CD8-positive, alpha-beta memory T cell (primary cell): ENCODE data around the gene ACTR3C. TPM values are rescaled to one million over a fixed set of nuclear protein-coding genes. Genes with fewer than 3 reads are reported as not detected.
A peak's percentile ranks its signal among the peaks of the same experiment; 100 is the strongest.
"Not testable (repeated sequence)": the region's sequence is repeated elsewhere in the genome, so short reads cannot be mapped to it uniquely, and the experiment has no call there.

Experiments
- CTCF ChIA-PET: fragments of 350-600 bp; sonication (Branson Sonifier 250); formaldehyde crosslinking; loops from one replicate; lab custom pipeline; 2021; ENCODE audit warnings: antibody characterized with exemption; lab: Charles Lee
- POLR2A ChIA-PET: fragments of 350-600 bp; sonication (Branson Sonifier 250); formaldehyde crosslinking; loops from one replicate; lab custom pipeline; 2021; ENCODE audit warnings: antibody characterized with exemption; lab: Charles Lee
- DNase-seq, 5 donors: peaks; one replicate each; pipeline versions ENCODE4 v3.0.0 to v3.0.0-alpha.2; 2020 to 2022; ENCODE audit warnings: mixed read lengths in 1 of 5
- H3K27ac ChIP-seq: one replicate; pipeline ENCODE4 v1.7.0; 2013; ENCODE audit warnings: low read depth, mild to moderate bottlenecking, low read length, moderate library complexity
- H3K27me3 ChIP-seq: 2 replicates; pipeline ENCODE4 v1.7.0; 2013; ENCODE audit warnings: low read length, mild to moderate bottlenecking; ENCODE audit not compliant: insufficient read depth, poor library complexity, severe bottlenecking
- H3K36me3 ChIP-seq: 2 replicates; pipeline ENCODE4 v1.7.0; 2013; ENCODE audit warnings: mild to moderate bottlenecking, low read length, moderate library complexity; ENCODE audit not compliant: insufficient read depth
- H3K4me1 ChIP-seq: 2 replicates; pipeline ENCODE4 v1.7.0; 2013; ENCODE audit warnings: mild to moderate bottlenecking, low read length, moderate library complexity; ENCODE audit not compliant: insufficient read depth
- H3K4me3 ChIP-seq: 2 replicates; pipeline ENCODE4 v1.7.0; 2013; ENCODE audit warnings: mild to moderate bottlenecking, low read length
- H3K9me3 ChIP-seq: 2 replicates; pipeline ENCODE4 v1.7.0; 2013; ENCODE audit warnings: mild to moderate bottlenecking, low read length
- H3K27ac Mint-ChIP-seq, 8 donors: one replicate each; pipeline ENCODE4 v1.8.0; 2020 to 2021; ENCODE audit warnings: mixed read lengths in 8 of 8, mild to moderate bottlenecking in 6 of 8, inconsistent platforms in 3 of 8, moderate library complexity in 3 of 8
- H3K27me3 Mint-ChIP-seq, 2 donors: one replicate each; pipeline ENCODE4 v1.8.0; 2020 to 2021; ENCODE audit warnings: mixed read lengths in 2 of 2, mild to moderate bottlenecking in 1 of 2, moderate library complexity in 1 of 2
- H3K36me3 Mint-ChIP-seq, 3 donors: one replicate each; pipeline ENCODE4 v1.8.0; 2020 to 2021; ENCODE audit warnings: mixed read lengths in 3 of 3, inconsistent platforms in 1 of 3, mild to moderate bottlenecking in 1 of 3
- H3K4me1 Mint-ChIP-seq, 3 donors: one replicate each; pipeline ENCODE4 v1.8.0; 2020 to 2021; ENCODE audit warnings: mixed read lengths in 3 of 3, inconsistent platforms in 1 of 3, mild to moderate bottlenecking in 1 of 3
- H3K4me3 Mint-ChIP-seq, 7 donors: one replicate each; pipeline ENCODE4 v1.8.0; 2020 to 2021; ENCODE audit warnings: mixed read lengths in 7 of 7, mild to moderate bottlenecking in 6 of 7, moderate library complexity in 4 of 7, inconsistent platforms in 2 of 7
- H3K9me3 Mint-ChIP-seq, 5 donors: one replicate each; pipeline ENCODE4 v1.8.0; 2020 to 2022; ENCODE audit warnings: mixed read lengths in 5 of 5, mild to moderate bottlenecking in 3 of 5, moderate library complexity in 2 of 5, inconsistent platforms in 1 of 5
- polyA plus RNA-seq: library from polyadenylated mRNA; unstranded; fragments of 300-500 nt; fragmentation: Illumina TruSeq; gene quantifications from one replicate; pipeline ENCODE4 v1.2.3, GENCODE V29; 2021
- total RNA-seq, 2 experiments: library from RNA; stranded (reverse); gene quantifications; one replicate each; pipeline ENCODE4 v1.2.3, GENCODE V29; 2021

Gene ACTR3C
- total and polyA plus RNA-seq, 3 experiments from 2014 or later, result 4.5 to 6.6 (median 4.7) TPM

GRCh38 chr7:150205866-150206265, 117.5 kb downstream of the ACTR3C start:
- H3K27me3 Mint-ChIP-seq, H3K36me3 ChIP-seq, H3K9me3 ChIP-seq, DNase-seq, H3K9me3 Mint-ChIP-seq, CTCF ChIA-PET, H3K27me3 ChIP-seq, POLR2A ChIA-PET, H3K4me3 Mint-ChIP-seq, H3K36me3 Mint-ChIP-seq, H3K27ac ChIP-seq, H3K4me1 ChIP-seq, H3K4me1 Mint-ChIP-seq, H3K4me3 ChIP-seq: not testable (repeated sequence)
- H3K27ac Mint-ChIP-seq, result peak overlapping the region in 1 of 8 donors; percentile 17

- H3K36me3 Mint-ChIP-seq, H3K9me3 Mint-ChIP-seq, H3K27ac Mint-ChIP-seq, H3K27me3 ChIP-seq, H3K4me3 Mint-ChIP-seq, H3K27me3 Mint-ChIP-seq, CTCF ChIA-PET, H3K4me1 ChIP-seq, H3K27ac ChIP-seq, H3K4me3 ChIP-seq, H3K4me1 Mint-ChIP-seq, DNase-seq, H3K9me3 ChIP-seq, POLR2A ChIA-PET, H3K36me3 ChIP-seq: not testable (repeated sequence)
Measured at GRCh38 chr7:150204577-150204976, 118.8 kb downstream of the ACTR3C start.

GRCh38 chr7:150202894-150203293, 120.5 kb downstream of the ACTR3C start:
- H3K27me3 Mint-ChIP-seq, POLR2A ChIA-PET, H3K36me3 ChIP-seq, CTCF ChIA-PET, H3K27ac ChIP-seq, H3K4me3 Mint-ChIP-seq, H3K9me3 Mint-ChIP-seq, DNase-seq, H3K4me1 ChIP-seq, H3K36me3 Mint-ChIP-seq, H3K27ac Mint-ChIP-seq, H3K9me3 ChIP-seq, H3K4me3 ChIP-seq, H3K27me3 ChIP-seq, H3K4me1 Mint-ChIP-seq: not testable (repeated sequence)

Other genes with a start within 250 kb of the ACTR3C start
- gene LRRC61, start 190 bp downstream of the ACTR3C start, total RNA-seq, result 10 to 100 TPM; 27.9 to 32.0 TPM
- 25.8 TPM for gene LRRC61, start 190 bp downstream of the ACTR3C start, polyA plus RNA-seq
- gene RARRES2, start 18.1 kb upstream of the ACTR3C start, total RNA-seq, result not detected
- not detected for gene RARRES2, start 18.1 kb upstream of the ACTR3C start, polyA plus RNA-seq
- 10 to 100 TPM; 57.0 to 58.2 TPM for gene REPIN1, start 45.3 kb upstream of the ACTR3C start, total RNA-seq
- gene REPIN1, start 45.3 kb upstream of the ACTR3C start, polyA plus RNA-seq, result 60.8 TPM
- gene ZNF775, start 55.8 kb upstream of the ACTR3C start, total RNA-seq, result 1 to 10 TPM; 6.0 TPM
- 8.7 TPM for gene ZNF775, start 55.8 kb upstream of the ACTR3C start, polyA plus RNA-seq
- gene GIMAP8, start 127.1 kb upstream of the ACTR3C start, total RNA-seq, result 10 to 100 TPM; 11.8 to 12.3 TPM
- 30.1 TPM for gene GIMAP8, start 127.1 kb upstream of the ACTR3C start, polyA plus RNA-seq
- gene GIMAP7, start 191.3 kb upstream of the ACTR3C start, total RNA-seq, result 10 to 100 TPM; 47.3 to 51.4 TPM
- gene GIMAP7, start 191.3 kb upstream of the ACTR3C start, polyA plus RNA-seq, result 861 TPM
- 10 to 100 TPM; 57.3 to 59.3 TPM for gene GIMAP4, start 243.8 kb upstream of the ACTR3C start, total RNA-seq
- 577 TPM for gene GIMAP4, start 243.8 kb upstream of the ACTR3C start, polyA plus RNA-seq